Iris pigment epithelial cell (primary cell): ENCODE measurements around the gene UBL7.

ENCODE experiments used
- DNase-seq: peaks from one replicate; pipeline ENCODE4 v3.0.0-alpha.2; 2011; ENCODE audit warnings: low read depth

The UBL7 gene

GRCh38 chr15:74423431-74424257 lies 37.3 kb downstream of the UBL7 start:
- no peak for DNase-seq

- peak; percentile 37 for DNase-seq
Observed at GRCh38 chr15:74422652-74423430, 38.1 kb downstream of the UBL7 start.

DNA sequence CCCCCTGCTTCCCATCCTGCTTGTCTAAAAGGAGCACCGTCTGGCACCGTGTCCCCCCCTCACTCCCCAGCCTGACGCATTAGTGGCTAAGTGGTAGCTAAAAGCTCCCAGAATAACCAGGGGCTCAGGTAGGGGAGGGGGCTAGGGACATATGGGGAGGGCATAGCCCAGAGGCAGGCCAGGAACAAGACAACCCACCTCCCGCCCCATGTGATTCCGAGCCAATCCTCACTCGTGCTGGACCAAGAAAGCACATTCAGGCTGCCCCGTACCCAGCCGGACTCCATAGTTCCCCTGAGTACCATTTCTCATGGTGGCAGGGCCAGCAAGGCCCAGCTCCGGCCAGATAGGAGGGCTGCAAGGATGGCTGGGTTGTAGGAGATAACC lies 38.7 kb downstream of the UBL7 start:
- no peak for DNase-seq

- no peak for DNase-seq
Observed at GRCh38 chr15:74421302-74422245, 39.4 kb downstream of the UBL7 start.

GRCh38 chr15:74420193-74420905 lies 40.6 kb downstream of the UBL7 start:
- no peak for DNase-seq

DNA sequence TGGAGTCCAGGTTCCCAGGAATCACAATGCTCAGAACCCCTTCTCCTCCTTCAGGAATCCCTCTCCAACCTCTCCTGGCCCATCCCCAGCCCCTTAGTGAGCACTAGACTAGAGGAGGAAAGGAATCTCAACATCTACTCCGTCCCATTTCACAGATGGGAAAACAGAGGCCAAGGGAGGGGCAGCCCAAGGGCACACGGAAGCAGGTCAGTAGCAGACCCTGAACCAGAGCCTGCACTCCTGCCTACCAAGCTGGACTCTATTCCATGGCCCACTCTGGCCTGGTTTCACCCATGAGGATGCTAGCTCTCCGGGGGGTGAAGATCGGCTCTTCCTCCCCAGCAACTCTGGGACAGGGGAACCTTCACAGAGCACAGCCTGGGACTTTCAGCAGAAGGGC lies 41.5 kb downstream of the UBL7 start:
- DNase-seq = no peak

DNA sequence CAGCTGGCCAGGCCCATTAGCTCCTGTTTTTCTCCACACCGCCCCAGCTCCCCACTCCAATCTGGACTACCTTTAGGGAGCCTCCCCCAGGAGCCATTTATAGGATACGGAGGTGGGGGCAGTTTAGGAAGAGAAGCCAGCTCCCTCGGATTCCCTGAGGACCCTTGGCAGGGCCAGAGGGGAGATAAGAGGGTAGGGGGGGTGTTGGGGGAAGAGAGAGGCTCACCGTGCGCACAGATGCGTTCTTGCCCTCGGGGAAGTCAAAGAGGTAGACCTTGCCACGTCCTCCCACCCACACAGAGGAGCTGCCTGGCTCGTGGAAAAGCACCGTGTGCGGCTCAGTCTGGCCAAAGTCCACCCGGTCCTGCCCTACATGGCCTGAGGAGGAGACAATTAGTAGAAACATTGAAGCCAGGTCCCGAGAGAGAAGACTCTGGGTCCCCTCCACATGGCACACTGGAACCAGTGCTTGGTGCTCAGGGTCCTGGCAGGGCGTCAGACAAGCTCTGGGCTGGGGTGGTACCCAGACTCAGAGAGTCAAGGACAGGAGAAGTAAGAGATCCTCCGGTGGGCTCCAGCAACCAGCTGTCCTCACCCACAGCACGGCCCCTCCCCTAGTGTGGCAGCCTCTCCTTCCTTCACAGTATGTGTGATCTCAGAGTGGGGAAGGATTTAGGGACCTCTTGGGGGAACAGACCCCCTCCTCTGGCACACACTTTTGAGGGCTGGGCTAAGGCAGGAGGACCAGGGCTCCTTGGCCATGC lies 42.2 kb downstream of the UBL7 start:
- DNase-seq = no peak

DNA sequence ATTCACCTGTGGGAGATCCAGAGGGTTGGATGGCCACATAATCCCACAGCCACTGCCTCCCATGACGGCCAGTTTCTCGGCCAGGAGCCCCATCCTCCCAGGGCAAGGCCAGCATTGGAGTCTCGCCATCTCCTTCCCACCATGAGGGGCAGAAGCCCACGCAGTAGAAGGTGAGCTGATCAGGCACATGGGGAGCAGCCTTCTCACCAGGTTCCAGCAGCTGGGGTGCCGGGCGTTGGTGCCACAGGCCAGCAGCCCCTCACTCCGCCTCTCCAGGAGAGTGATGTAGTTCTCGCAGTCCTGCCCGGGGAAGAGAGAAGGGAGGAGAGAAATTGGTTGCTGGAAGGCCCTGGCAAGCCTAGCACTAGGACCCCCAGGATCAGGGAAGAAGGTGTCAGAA lies 43.3 kb downstream of the UBL7 start:
- DNase-seq = no peak

DNA sequence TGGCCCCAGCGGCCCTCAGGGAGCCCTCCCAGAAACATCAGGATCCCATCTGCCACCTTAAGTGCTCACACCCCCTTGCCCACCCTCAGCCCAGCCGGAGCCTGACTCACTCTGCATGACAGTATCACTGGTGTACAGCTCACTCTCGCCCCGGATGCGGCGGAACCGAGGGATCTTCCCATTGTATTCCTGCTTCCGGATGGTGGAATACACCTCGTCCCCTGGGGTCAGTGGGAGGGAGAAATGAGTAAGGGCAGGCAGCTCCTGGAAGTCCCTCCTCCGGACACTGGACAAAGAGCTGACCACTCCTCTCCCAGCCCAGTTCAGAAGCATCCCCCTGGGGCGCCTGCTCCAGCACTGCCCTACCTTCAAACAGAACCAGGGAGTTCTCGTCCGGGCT lies 43.7 kb downstream of the UBL7 start:
- DNase-seq = peak; percentile 33

DNA sequence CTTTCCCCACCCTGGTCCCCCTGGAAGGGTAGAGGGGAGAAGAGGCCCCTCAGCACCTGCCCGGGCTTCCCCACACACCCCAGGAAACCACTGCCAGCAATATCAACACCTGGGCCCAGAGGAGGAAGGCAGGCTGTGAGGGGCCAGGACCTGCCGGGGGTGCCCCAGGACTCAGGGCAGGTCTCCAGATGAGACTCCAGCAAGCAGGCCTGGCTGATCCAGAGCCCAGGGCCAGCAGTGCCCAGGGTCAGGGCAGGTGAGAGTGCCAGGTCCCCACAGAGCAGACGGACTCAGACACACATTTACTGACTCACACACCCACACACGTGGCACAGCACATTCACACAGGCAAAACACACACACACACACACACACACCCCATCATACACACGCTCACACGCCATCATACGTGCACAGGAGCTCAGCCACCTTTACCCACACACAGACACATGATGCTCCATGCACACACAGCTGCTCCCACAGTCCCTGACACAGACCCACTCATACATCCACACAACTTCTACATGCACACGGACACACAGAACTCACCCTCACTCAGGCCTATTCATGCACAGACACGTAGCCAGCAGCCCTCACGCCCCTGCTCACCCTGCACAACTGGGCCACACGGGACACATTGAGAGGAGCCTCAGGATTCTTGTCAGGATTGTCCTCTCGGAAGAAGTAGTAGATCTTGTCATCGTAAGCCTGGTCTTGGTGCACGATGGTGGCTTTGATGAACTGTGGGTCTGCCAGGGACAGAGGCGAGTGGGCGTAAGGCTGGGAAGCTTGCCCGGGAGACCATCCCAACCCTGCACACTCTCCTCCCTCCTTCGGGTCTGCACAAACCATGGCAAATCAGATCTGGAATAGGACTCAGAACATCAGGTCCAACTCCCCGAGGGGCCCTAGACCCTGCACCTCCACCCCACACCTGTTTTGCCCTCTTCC lies 44.7 kb downstream of the UBL7 start:
- DNase-seq = no peak

DNA sequence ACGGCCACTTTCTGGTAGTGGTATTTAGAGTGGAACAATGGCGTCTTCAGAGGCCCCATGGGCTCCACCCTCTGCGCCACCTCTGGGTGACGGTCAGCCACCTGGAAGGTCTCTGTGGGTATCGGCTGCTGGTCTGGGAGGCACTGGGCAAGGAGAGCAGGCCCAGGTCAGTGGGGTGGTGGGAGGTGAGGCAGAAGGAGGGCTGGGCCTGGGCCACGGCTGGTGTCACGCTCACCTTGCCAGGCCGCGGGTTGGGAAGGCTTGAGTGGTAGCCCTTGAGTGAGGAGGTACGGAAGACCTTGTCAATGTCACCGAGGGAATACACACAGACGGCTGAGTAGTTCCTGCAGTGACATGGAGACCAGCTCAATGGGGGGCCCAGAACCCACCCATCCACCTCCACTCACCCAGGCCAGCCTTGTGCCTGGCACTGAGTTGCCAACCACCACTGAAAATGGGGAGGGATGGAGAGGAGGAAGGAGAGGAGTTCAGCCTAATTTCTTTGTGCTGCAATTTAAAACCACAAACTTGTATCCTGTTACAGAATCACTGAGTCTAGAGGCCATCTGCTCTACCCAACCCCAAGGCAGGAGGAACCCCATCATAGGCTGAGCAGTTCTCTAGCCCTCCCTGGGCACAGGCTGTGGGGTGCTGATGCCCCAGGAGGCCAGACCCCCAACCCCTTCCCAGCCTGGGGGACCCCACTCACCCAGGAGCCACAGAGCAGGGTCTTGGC lies 46.2 kb downstream of the UBL7 start:
- no peak for DNase-seq

DNA sequence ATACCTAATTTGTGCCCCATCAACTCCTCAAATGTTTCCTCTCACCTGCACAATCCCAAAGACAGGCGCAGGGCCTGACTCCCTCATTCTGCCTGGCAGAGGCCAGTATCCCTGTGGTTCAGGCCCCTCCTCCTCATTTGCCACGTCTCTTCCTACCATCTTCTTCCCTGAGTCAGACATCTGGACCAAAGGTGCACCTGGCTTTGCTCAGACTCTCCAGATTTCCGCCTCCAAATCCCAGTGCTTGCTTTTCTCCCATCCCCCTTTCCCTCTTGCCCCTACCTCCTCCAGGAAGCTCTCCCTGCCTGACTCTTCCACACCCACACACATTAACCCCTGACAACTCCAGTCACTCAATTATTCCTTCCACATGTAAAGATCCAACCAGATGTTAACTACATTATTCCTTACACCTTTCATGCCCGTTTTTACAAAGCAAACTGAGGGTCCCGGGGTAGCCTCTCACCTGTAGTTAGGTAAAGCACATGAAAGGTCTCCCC lies 46.8 kb downstream of the UBL7 start:
- DNase-seq = no peak

DNA sequence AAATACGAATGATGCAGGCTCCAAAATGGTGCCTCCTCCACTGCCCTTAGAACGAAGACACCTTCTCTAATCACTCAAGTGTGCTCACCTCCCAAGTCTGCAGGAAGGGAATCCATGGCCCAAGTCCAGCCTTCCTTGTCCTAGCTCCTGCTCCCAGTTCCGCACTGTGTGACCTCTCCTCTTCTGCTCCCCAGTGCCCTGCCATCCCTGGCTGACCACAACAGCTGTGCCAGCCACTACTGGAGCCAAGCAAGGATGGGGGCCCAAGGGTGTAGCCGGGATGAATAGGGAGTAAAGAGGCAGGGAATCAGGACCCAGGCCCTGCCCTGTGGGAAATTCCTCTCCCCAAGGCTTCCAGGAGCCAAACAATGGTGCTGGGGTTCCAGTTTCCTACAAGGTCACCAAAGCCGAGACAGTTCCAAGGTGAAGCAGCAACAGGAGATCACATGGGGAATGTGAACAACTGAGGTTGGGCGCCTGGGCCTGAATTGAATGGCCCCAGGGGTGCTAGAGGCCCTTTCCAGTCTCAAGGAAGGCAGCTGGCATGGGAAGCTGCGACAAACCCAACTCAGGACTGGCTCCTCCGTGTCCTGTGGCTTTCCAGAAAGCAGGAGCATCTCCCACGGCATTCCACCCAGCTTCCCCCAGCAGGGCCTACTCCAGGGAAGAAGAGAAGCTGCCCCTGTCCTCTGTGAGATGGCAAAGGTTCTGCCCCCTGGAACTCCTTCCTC lies 47.4 kb downstream of the UBL7 start:
- no peak for DNase-seq

- no peak for DNase-seq
Observed at GRCh38 chr15:74412159-74412558, 48.8 kb downstream of the UBL7 start.

DNA sequence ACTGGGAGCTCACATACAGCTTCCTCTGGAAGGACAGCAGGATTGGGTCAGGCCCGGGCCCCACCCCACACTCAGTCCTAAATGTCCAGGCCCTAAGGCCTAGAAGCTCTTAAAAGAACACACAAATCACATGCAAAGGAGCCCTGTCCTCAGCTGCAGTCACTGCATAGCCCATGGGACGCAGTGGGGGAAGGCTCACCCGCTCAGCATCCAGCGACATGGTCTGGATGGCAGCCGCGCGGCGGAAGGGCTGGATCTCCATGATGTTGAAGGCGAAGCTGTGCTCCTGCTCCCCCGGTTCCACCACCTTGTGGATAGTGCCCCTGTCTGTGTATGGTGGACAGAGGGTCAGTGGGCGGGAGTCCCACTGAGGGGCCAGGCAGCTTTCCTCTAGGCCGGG lies 49.3 kb downstream of the UBL7 start:
- no peak for DNase-seq

DNA sequence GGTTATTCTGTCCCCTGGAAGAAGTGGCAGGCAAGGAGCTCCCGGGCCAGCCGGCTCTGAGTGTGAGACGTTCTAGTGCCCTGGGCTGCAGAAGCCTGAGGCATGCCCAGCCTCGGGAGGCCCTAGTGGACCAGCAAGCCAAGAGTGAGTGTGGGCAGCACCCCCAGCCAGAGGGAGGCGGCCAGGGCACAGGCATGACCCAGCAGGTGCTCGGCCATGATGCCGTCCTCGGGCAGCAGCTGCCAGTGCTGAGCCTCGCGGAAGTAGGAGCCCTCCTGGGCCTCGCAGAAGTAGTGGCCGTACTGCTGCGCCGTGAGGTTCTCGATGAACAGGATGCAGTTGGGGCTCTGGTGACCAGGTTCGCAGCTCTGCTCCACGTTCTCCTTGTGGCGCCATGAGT lies 50.5 kb downstream of the UBL7 start:
- no peak for DNase-seq

GRCh38 chr15:74409225-74409624 lies 51.7 kb downstream of the UBL7 start:
- no peak for DNase-seq

DNA sequence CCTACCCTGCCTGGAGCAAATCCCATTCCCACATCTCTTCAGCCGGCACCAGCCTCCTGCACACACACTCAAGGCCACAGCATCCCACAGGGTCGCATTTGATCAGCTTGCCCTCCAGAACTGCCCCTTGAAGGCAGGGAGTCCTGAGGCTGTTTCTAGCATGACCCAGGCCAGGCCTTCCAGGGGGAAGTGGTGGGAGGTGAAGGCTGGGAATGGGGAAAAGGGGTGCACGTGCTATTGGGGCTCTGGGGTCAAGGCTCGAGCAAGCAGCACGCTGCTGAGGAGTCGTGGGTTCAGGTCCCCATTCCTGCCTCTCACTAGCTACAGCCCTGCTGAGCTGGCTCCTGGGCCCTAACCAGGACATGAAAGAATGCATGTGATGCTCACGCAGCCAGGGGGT lies 52.1 kb downstream of the UBL7 start:
- DNase-seq = no peak
